OCI-LY1 (cell line): ENCODE results near the gene TAS2R60.

Experiments used
- H2AFZ ChIP-seq: fragments of 200-600 bp; sonication (generic), shearing (Covaris generic); 2 replicates; pipeline ENCODE4 v1.6.0; 2014; ENCODE audit warnings: antibody characterized with exemption, mild to moderate bottlenecking, low read length
- H3F3A ChIP-seq: fragments of 200-600 bp; sonication (generic), shearing (Covaris generic); 2 replicates; pipeline ENCODE4 v1.6.0; 2014; ENCODE audit warnings: mild to moderate bottlenecking, antibody characterized with exemption, low read length, moderate library complexity; ENCODE audit not compliant: insufficient read depth
- H3K27ac ChIP-seq: fragments of 200-600 bp; sonication (generic); 2 replicates; pipeline ENCODE4 v1.5.1; 2014; ENCODE audit warnings: low read length, mixed run types, mild to moderate bottlenecking, low read depth; ENCODE audit not compliant: poor library complexity, severe bottlenecking
- H3K27me3 ChIP-seq: fragments of 200-600 bp; sonication (generic); 2 replicates; pipeline ENCODE4 v1.6.0; 2014; ENCODE audit warnings: antibody characterized with exemption, mild to moderate bottlenecking, low read length, moderate library complexity; ENCODE audit not compliant: insufficient read depth
- H3K36me3 ChIP-seq: fragments of 200-600 bp; sonication (generic); 2 replicates; pipeline ENCODE4 v1.6.1; 2014; ENCODE audit warnings: mild to moderate bottlenecking, antibody characterized with exemption, low read length, moderate library complexity, mixed read lengths; ENCODE audit not compliant: insufficient read depth
- H3K4me1 ChIP-seq: fragments of 200-600 bp; sonication (generic); 2 replicates; pipeline ENCODE4 v1.5.1; 2014; ENCODE audit warnings: mild to moderate bottlenecking, low read length, moderate library complexity; ENCODE audit not compliant: insufficient read depth, severe bottlenecking
- H3K4me2 ChIP-seq: fragments of 200-600 bp; sonication (generic), shearing (Covaris generic); 2 replicates; pipeline ENCODE4 v1.6.1; 2014; ENCODE audit warnings: low read length
- H3K4me3 ChIP-seq: fragments of 200-600 bp; sonication (generic); 2 replicates; pipeline ENCODE4 v1.5.1; 2014; ENCODE audit warnings: low read length, low read depth, mild to moderate bottlenecking, mixed read lengths; ENCODE audit not compliant: poor library complexity, severe bottlenecking
- H3K79me2 ChIP-seq: fragments of 200-600 bp; shearing (Covaris generic); 2 replicates; pipeline ENCODE4 v1.6.1; 2016; ENCODE audit warnings: mixed run types, low read length, mixed read lengths; ENCODE audit not compliant: insufficient read depth
- H3K9ac ChIP-seq: fragments of 200-600 bp; sonication (generic), shearing (Covaris generic); 2 replicates; pipeline ENCODE4 v1.6.1; 2014; ENCODE audit warnings: mild to moderate bottlenecking, low read length, mixed read lengths
- H3K9me2 ChIP-seq: fragments of 200-600 bp; sonication (generic), shearing (Covaris generic); 2 replicates; pipeline ENCODE4 v1.6.1; 2014; ENCODE audit warnings: low read depth, mild to moderate bottlenecking, low read length, mixed read lengths
- H3K9me3 ChIP-seq: fragments of 200-600 bp; shearing (Covaris generic); 2 replicates; pipeline ENCODE4 v1.6.1; 2014; ENCODE audit warnings: low read length, mixed read lengths
- H4K20me1 ChIP-seq: fragments of 200-600 bp; sonication (generic), shearing (Covaris generic); 2 replicates; pipeline ENCODE4 v1.6.0; 2016; ENCODE audit warnings: mild to moderate bottlenecking, low read length; ENCODE audit not compliant: insufficient read depth
- CTCF ChIP-seq: fragments of 200-600 bp; sonication (generic), shearing (Covaris generic); IDR thresholded peaks from 2 replicates; pipeline ENCODE4 v1.5.1; 2017; ENCODE audit warnings: mild to moderate bottlenecking, antibody characterized with exemption, low read length, moderate library complexity, mixed read lengths
- EZH2 ChIP-seq: fragments of 200-600 bp; sonication (generic), shearing (Covaris generic); IDR thresholded peaks from 2 replicates; pipeline ENCODE4 v1.8.0; 2017; ENCODE audit warnings: borderline replicate concordance, mixed run types, mild to moderate bottlenecking, antibody characterized with exemption, low read length, moderate library complexity, mixed read lengths

TAS2R60 gene

DNA sequence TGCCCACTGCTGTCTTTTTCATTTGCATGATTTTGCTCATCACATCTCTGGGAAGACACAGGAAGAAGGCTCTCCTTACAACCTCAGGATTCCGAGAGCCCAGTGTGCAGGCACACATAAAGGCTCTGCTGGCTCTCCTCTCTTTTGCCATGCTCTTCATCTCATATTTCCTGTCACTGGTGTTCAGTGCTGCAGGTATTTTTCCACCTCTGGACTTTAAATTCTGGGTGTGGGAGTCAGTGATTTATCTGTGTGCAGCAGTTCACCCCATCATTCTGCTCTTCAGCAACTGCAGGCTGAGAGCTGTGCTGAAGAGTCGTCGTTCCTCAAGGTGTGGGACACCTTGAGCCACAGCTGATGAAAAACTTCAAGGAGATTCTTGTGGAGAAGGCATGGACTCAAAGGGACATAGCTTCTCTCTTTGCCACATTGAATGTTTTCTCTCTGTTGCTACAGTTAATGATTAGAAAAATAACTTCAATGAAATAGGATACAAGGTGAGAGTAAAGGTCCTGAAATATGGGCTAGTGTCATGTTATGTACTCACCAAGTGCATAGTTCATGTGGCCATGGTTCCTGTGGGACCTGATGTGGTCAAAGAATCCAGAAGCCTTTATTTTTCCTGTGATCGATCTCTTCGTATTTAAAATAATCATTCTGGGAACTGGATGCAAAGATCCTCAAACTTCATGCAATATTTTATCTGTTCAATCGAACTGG is 970 bp downstream of the TAS2R60 start:
- H3K4me1 ChIP-seq, result no peaks in the 10 kb centered on the region
- H3K79me2 ChIP-seq, result no peaks in the 10 kb centered on the region
- H3K9me2 ChIP-seq, result no peaks in the 10 kb centered on the region
- no peaks in the 10 kb centered on the region for H3K27me3 ChIP-seq
- no peaks in the 10 kb centered on the region for H3K9me3 ChIP-seq
- no peak overlapping the region for H2AFZ ChIP-seq
- H3K9ac ChIP-seq, result no peak overlapping the region
- no peaks in the 10 kb centered on the region for H3F3A ChIP-seq
- H3K36me3 ChIP-seq, result no peaks in the 10 kb centered on the region
- no peaks in the 10 kb centered on the region for H4K20me1 ChIP-seq
- no peak overlapping the region for H3K27ac ChIP-seq
- H3K4me2 ChIP-seq, result no peak overlapping the region
- no peak overlapping the region for H3K4me3 ChIP-seq
- TF ChIP-seq EZH2, result no peak
- no peak for TF ChIP-seq CTCF

DNA sequence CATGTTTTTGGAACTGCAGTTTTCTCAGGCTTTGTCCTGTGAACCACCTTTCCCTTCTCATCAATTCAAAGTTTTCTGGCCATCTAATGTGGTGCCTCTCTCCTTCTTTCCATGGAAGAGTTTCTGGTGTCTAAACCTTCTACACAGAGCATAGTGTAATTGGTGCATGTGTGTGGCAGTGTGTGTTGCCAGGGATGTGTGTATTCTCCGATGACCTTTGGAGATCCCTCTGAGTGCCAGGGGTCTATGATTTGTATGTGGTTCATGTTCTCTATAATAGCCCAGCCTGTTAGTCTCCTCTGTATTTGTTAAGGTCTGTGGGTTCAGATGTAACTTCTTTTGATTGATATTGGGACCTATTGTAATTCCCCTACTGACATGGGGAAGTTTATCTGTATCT is 1.5 kb downstream of the TAS2R60 start:
- no peaks in the 10 kb centered on the region for H3K36me3 ChIP-seq

DNA sequence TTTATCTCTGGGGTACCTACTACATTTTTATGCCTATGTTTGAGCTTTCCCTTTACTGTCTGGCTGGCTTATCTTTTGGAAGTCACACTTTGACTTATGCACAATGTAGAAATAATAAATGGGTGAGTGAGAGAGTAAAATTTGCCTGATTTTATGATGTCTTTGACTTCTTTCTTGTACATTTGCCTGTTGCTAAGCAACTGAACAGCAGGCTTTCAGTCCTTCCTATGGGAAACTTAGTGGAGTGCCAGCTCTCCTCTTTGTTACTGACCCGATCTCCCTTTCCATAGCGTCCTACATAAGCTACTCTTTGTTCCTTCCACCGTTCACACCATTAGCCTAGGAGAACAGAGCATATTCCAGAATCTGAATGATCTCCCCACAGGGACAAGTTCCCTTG is 4.2 kb downstream of the TAS2R60 start:
- Histone ChIP-seq H3K27me3 (no peaks in the 10 kb centered on the region), H3K27ac (no peak overlapping the region), H3K9me2 (peaks cover 3% of the 10 kb centered on the region; the same call in 1 of the 2 replicates), H3K4me2 (no peak overlapping the region), H3K4me3 (no peak overlapping the region), H3K9me3 (no peaks in the 10 kb centered on the region), H3K79me2 (no peaks in the 10 kb centered on the region), H3K36me3 (no peaks in the 10 kb centered on the region), H3K9ac (no peak overlapping the region), H2AFZ (no peak overlapping the region), H4K20me1 (no peaks in the 10 kb centered on the region), H3F3A (no peaks in the 10 kb centered on the region), H3K4me1 (no peaks in the 10 kb centered on the region)
- TF ChIP-seq EZH2, result no peak
- no peak for TF ChIP-seq CTCF

More for the DNA sequence above, 1.5 kb downstream of the TAS2R60 start:
- Histone ChIP-seq H3K79me2 (no peaks in the 10 kb centered on the region), H3K27me3 (no peaks in the 10 kb centered on the region), H3K4me3 (no peak overlapping the region), H3K27ac (no peak overlapping the region), H4K20me1 (no peaks in the 10 kb centered on the region), H3K9me3 (no peaks in the 10 kb centered on the region), H3F3A (no peaks in the 10 kb centered on the region), H3K9me2 (no peaks in the 10 kb centered on the region), H2AFZ (no peak overlapping the region), H3K9ac (no peak overlapping the region), H3K4me1 (no peaks in the 10 kb centered on the region), H3K4me2 (no peak overlapping the region)
- TF ChIP-seq EZH2 (no peak), CTCF (no peak)
